ENCODE results near the gene HADH. TPM values are rescaled to one million over a fixed set of nuclear protein-coding genes. Genes with fewer than 3 reads are reported as not detected.

HADH gene
- total RNA-seq, 1 donor from 2014 or later, result 22.8 TPM

DNA sequence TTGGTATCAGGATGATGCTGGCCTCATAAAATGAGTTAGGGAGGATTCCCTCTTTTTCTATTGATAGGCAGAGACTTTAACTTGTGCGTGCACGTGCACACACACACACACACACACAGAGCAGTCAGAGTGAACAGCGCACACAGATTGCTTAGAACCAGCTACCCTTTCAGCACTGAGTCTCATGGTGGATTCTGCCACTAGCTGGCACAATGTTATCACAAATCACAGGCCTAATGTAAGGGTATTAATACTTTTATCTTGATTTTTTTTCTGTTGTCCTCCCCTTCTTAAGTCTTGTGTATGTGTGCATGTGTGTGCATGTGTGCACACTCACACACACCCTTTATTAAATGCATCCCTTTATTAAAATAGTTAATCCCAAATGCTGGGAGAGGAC lies 53.2 kb downstream of the HADH start:
- Mint-ChIP-seq H3K4me1 (no peaks in the 10 kb centered on the region), H3K9me3 (no peaks in the 10 kb centered on the region), H3K27ac (no peak overlapping the region), H3K27me3 (no peaks in the 10 kb centered on the region), H3K36me3 (ENCODE audit: low read depth) (no peaks in the 10 kb centered on the region), H3K4me3 (no peak overlapping the region)
- intact Hi-C loops (cut with micrococcal nuclease), result no loop called here
- DNase-seq, result no peak
- ATAC-seq (ENCODE audit: low read depth), result no peak
- TF ChIP-seq, protein P1, sequence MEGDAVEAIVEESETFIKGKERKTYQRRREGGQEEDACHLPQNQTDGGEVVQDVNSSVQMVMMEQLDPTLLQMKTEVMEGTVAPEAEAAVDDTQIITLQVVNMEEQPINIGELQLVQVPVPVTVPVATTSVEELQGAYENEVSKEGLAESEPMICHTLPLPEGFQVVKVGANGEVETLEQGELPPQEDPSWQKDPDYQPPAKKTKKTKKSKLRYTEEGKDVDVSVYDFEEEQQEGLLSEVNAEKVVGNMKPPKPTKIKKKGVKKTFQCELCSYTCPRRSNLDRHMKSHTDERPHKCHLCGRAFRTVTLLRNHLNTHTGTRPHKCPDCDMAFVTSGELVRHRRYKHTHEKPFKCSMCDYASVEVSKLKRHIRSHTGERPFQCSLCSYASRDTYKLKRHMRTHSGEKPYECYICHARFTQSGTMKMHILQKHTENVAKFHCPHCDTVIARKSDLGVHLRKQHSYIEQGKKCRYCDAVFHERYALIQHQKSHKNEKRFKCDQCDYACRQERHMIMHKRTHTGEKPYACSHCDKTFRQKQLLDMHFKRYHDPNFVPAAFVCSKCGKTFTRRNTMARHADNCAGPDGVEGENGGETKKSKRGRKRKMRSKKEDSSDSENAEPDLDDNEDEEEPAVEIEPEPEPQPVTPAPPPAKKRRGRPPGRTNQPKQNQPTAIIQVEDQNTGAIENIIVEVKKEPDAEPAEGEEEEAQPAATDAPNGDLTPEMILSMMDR (IDR thresholded peaks at IDR 0.05), result no peak
- ChIA-PET POLR2A (no interaction called here), CTCF (no interaction called here)

DNA sequence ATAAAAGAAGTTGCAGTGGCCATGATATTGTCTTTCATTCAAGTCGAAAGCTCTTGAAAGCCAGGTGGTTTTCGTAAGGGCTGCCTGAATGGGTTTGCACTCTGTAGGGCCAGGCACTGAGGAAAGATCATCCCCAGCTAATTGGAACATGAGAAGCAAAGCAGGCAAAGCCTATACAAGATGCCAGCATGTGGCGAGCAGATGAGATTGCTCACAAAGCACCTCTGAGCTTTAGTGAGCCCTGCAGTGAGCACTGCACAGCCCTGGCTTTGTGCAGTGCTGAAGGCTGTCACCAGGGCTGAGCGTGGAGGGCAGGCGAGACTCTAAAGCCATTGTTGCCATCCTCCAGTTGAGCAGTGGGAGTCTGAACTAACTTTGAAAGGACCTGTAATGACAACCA lies 53.8 kb downstream of the HADH start:
- DNase-seq (no peak), ATAC-seq (ENCODE audit: low read depth) (no peak)
- Mint-ChIP-seq H3K4me1 (no peaks in the 10 kb centered on the region), H3K27ac (no peak overlapping the region), H3K9me3 (no peaks in the 10 kb centered on the region), H3K27me3 (no peaks in the 10 kb centered on the region), H3K36me3 (ENCODE audit: low read depth) (no peaks in the 10 kb centered on the region), H3K4me3 (no peak overlapping the region)
- POLR2A ChIA-PET, result no interaction called here
- intact Hi-C loops (cut with micrococcal nuclease), result no loop called here
- TF ChIP-seq, protein P1 (IDR thresholded peaks at IDR 0.05), result no peak
- CTCF ChIA-PET, result no interaction called here

DNA sequence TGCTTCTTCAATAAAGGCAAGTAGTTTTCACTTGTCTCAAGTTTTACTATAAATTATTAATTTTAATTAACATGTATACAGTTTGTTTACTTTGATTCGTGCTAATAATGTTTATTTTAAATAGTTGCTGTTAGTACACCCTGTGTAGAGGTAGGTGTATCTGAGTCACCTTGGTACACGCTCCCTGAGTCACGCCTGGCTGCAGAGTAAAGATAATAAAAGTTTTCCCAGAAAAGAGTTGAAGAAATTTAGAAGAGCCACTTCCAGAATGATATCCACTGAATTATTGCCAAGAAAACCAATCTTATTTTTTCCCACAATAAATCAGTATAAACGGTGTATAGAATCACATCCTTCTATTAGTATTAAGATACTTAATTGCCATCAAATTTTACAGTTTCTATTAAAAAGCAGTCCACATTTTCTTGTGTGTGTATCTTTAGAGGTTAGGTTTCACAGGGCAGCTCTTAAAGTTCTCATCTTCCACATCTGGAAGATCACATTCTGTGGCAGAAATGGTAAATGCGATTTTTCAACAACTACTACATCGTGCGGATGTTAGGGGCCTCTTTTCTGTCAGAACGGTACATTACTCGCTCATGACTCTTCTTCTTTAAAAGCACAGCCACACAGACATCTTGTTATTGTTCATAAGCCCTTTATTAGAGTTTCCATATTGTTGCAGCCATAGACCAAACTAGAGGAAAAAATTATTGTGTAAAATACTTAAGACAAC lies 55.4 kb downstream of the HADH start:
- H3K4me3 Mint-ChIP-seq, result no peak overlapping the region
- H3K27me3 Mint-ChIP-seq, result no peaks in the 10 kb centered on the region
- DNase-seq (no peak), ATAC-seq (ENCODE audit: low read depth) (no peak)
- intact Hi-C loops (cut with micrococcal nuclease), result no loop called here
- POLR2A ChIA-PET, result no interaction called here
- no peak overlapping the region for H3K27ac Mint-ChIP-seq
- CTCF ChIA-PET, result no interaction called here
- no peaks in the 10 kb centered on the region for H3K36me3 Mint-ChIP-seq (ENCODE audit: low read depth)
- no peaks in the 10 kb centered on the region for H3K9me3 Mint-ChIP-seq
- no peaks in the 10 kb centered on the region for H3K4me1 Mint-ChIP-seq
- TF ChIP-seq, protein P1 (IDR thresholded peaks at IDR 0.05), result no peak

DNA sequence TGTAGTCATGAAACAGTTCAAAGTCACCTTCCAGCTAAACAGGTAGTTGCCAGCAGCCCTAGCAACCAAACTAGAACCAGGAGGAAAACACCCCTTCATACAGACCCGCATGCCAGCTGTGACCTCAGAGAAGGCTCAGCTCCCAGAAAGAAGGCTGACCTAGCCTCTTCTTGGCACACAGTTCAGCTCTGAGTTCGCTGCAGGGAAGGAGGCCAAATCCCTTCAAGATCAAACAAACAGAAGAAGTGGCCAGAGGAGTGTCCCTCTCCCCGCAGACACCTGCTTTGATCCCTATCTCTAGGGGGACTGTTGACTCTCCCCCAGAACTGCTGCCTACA lies 56.0 kb downstream of the HADH start:
- H3K9me3 Mint-ChIP-seq, result no peaks in the 10 kb centered on the region
- ChIA-PET CTCF (no interaction called here), POLR2A (no interaction called here)
- H3K4me1 Mint-ChIP-seq, result no peaks in the 10 kb centered on the region
- TF ChIP-seq, protein P1 (IDR thresholded peaks at IDR 0.05), result no peak
- H3K4me3 Mint-ChIP-seq, result no peak overlapping the region
- DNase-seq, result no peak
- H3K27me3 Mint-ChIP-seq, result no peaks in the 10 kb centered on the region
- no peaks in the 10 kb centered on the region for H3K36me3 Mint-ChIP-seq (ENCODE audit: low read depth)
- ATAC-seq (ENCODE audit: low read depth), result no peak
- intact Hi-C loops (cut with micrococcal nuclease), result no loop called here
- no peak overlapping the region for H3K27ac Mint-ChIP-seq

DNA sequence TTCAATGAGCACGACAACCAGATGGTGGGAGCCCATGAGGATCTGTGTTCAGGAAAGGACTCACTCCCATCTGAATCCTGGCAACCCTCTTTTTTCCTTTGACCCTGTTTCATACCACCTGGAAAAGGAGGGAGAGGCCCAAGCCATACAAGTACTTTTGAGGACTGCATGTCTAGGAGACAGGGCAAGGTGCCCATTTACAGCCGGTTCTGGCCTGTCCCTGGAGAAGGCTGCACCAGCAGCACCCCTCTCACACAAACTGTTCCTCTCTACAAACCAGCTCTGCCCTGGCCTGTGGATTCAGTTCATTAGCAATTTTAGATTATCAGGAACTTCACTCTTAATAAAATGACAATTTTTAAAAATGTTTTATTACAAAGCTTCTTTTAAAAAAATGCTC lies 57.5 kb downstream of the HADH start:
- TF ChIP-seq, protein P1 (IDR thresholded peaks at IDR 0.05), result no peak
- H3K27me3 Mint-ChIP-seq, result no peaks in the 10 kb centered on the region
- H3K4me3 Mint-ChIP-seq, result no peak overlapping the region
- POLR2A ChIA-PET, result no interaction called here
- H3K9me3 Mint-ChIP-seq, result no peaks in the 10 kb centered on the region
- intact Hi-C loops (cut with micrococcal nuclease), result no loop called here
- CTCF ChIA-PET, result no interaction called here
- no peak overlapping the region for H3K27ac Mint-ChIP-seq
- ATAC-seq (ENCODE audit: low read depth) (no peak), DNase-seq (no peak)
- H3K36me3 Mint-ChIP-seq (ENCODE audit: low read depth), result no peaks in the 10 kb centered on the region
- H3K4me1 Mint-ChIP-seq, result no peaks in the 10 kb centered on the region

All from activated B cell treated with CpG ODN at 0.5 μM for 24 hours (primary cell).